GM19372 (cell line): ENCODE results near the gene CHD9NB.

Experiments
- ATAC-seq: cut with Tn5 transposase; IDR thresholded peaks from one replicate; pipeline ENCODE4 v1.9.1; 2021; ENCODE audit warnings: mild to moderate bottlenecking, low read depth, moderate library complexity; ENCODE audit not compliant: unreplicated experiment

Gene CHD9NB

GRCh38 chr16:53036066-53036465 lies 16.6 kb downstream of the CHD9NB start:
- ATAC-seq = no peak

- no peak for ATAC-seq
These were observed 17.3 kb downstream of the CHD9NB start for GRCh38 chr16:53035176-53035942.

DNA sequence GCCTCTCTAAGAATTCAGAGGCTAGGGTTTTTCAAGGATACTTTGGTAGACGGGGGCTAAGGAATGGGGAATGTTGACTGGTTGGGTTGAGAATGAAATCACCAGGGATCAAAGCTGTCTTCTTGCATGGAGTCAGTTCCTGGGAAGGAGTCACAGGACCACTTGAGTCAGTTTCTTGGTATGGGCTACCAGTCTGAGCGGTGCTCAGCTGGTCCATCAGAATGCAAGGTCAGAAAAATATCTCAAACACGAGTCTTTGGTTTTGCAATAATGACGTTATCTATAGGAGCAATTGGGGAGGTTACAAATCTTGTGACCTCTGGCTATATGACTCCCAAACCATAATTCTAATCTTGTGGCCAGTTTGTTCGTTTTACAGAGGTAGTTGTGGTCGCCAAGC lies 18.4 kb downstream of the CHD9NB start:
- ATAC-seq = no peak

DNA sequence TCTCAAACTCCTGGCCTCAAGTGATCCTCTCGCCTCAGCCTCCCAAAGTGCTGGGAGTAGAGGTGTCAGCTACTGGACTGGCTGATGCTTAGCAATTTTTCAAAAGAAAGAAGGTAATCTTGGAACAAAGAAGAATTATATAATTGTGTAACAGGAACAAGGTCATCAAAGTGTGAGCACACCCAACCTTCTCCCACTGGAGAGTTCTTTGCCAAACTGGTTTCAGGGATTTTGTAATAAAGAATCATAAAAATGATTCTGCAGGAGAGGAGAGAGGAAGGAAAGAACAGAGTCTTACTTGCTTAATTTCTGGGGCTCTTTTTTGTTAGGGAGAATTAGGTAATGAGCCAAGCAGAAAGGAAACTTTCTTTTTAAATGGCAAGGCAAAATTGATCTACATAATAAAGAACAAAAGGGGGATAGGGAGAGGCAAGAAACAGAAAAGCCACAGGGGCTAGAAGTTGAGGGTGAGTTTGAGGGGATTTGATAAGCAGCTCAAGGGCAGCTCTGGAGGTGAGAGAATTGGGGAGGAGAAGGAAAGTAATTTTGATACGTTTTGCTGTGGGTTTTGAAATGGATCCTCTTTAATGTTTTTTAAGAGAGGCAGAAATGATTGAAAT lies 21.3 kb downstream of the CHD9NB start:
- no peak for ATAC-seq

GRCh38 chr16:53029971-53030370 lies 22.7 kb downstream of the CHD9NB start:
- no peak for ATAC-seq

GRCh38 chr16:53024045-53024444 lies 28.7 kb downstream of the CHD9NB start:
- ATAC-seq = no peak

DNA sequence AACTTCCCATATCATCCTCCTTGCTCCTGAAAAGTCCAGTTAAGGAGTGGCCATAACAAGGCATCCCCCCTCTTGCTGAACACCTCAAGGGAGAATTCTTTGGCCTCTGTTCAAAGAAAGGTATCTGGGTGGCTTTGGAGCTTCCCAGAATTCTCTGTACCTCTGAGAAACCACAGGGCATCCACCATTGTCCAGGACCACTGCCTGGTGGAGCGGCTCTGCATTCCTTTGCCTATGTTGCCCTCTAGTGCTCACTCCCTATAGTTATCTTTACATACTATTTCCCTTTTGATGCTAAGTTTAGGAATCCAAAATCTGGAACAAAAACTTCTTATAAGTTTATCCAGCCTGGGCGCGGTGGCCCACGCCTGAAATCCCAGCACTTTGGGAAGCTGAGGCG lies 30.3 kb downstream of the CHD9NB start:
- no peak for ATAC-seq

DNA sequence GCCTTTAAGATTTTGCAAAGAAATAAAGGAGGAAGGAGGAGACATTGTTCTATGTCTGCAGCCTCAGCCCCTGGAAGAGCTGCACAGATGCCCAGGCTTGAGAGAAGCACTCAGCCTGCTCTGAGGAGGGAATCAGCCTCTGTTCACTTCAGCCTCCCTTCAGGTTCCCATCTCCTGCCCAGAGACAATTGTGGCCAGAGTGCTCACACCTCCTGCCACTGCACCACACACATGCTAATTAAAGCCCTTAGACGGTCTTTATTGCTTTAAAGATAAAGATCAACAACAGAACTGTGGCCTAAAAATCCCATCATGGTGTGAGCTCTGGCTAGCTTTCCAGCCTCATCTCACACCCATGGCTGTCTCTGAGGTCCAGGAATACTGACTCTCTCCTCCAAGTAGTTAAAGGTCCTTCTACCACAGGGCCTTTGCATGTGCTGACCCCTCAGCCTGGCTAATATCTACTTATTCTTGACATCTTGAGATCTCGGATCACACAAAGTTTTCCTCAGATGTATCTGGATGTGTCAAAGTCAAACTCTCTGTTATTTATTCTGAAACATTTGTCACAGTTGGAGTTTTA lies 33.8 kb downstream of the CHD9NB start:
- ATAC-seq = no peak

- no peak for ATAC-seq
These were observed 38.4 kb downstream of the CHD9NB start for GRCh38 chr16:53014287-53014686.

DNA sequence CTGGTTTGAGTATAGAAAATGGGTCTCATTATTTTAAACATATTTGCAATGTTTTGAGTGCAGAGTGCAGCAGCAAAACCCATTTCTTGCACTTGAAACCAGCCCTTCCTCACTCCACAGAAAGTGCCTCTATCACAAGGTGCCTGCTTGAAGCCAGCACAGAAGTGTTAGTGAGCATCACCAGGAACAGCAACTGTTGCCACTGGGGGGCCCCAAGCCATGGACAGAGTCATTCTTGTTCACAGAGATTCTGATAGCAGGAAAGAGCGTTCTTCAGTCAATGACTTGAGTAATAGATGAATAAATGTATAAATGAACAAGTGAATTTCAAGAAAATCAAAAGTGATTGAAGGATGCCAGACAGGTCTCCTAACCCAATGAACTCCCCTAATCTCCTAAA lies 45.6 kb downstream of the CHD9NB start:
- no peak for ATAC-seq

GRCh38 chr16:52997922-52998321 lies 54.8 kb downstream of the CHD9NB start:
- ATAC-seq = no peak

DNA sequence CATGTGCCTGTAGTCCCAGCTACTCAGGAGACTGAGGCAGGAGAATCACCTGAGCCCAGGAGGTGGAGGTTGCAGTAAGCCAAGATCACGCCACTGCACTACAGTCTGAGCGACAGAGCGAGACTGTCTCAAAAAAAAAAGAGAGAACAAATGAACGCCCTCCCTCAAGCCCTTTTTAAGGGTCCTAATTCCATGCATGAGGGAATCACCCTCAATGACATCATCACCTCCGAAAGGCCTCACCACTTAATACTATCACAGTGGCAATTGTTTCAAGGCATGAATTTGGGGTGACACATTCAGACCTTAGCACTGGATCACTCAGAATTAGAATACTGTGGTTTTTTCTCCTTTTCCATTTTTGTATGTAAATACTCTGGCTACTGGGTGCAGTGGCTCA lies 57.8 kb downstream of the CHD9NB start:
- no peak for ATAC-seq

- no peak for ATAC-seq
These were observed 59.5 kb downstream of the CHD9NB start for GRCh38 chr16:52993179-52993578.

DNA sequence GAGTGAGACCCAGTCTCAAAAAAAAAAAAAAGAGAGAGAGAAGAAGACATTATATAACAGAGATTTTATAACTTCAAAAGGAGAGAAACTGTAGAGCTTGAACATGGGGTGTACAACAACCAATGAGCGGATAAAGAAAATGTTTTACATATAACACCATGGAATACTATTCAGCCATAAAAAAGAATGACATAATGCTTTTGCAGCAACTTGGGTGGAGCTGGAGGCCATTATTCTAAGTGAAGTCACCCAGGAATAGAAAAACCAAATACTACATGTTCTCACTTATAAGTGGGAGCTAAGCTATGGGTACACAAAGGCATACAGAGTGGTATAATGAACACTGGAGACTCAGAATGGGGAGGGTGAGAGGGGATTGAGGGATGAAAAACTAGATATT lies 61.1 kb downstream of the CHD9NB start:
- no peak for ATAC-seq
